PFSK-1 (cell line): Measurements from ENCODE around the gene SMTNL2.

Experiments used
- FOXP2 ChIP-seq: optimal IDR thresholded peaks from 2 replicates; pipeline ENCODE3; 2011; ENCODE audit warnings: borderline replicate concordance, control low read depth, inconsistent platforms; ENCODE audit not compliant: insufficient read depth; ENCODE audit errors: extremely low read length, extremely low read depth
- POLR2AphosphoS5 ChIP-seq: IDR thresholded peaks from 2 replicates; pipeline ENCODE4 v1.6.1; 2012; ENCODE audit warnings: low read depth, mild to moderate bottlenecking, control low read depth, low read length, moderate library complexity
- REST ChIP-seq, 2 experiments: IDR thresholded peaks; 2 replicates each; pipeline versions ENCODE4 v1.6.1 to v1.8.0; 2011 to 2012; ENCODE audit warnings: low read depth in 2 of 2, low read length in 2 of 2, control low read depth in 1 of 2, inconsistent platforms in 1 of 2, mild to moderate bottlenecking in 1 of 2, moderate library complexity in 1 of 2; ENCODE audit not compliant: insufficient read depth in 1 of 2
- SIN3A ChIP-seq: IDR thresholded peaks from 2 replicates; pipeline ENCODE4 v1.6.1; 2012; ENCODE audit warnings: mild to moderate bottlenecking, low read length, moderate library complexity, borderline replicate concordance; ENCODE audit not compliant: insufficient read depth
- TAF1 ChIP-seq: IDR thresholded peaks from 2 replicates; pipeline ENCODE4 v1.6.1; 2012; ENCODE audit warnings: low read length, control low read depth, borderline replicate concordance; ENCODE audit not compliant: insufficient read depth

Gene SMTNL2

GRCh38 chr17:4586043-4586442 lies 1.7 kb downstream of the SMTNL2 start:
- TF ChIP-seq FOXP2 = no peak
- TF ChIP-seq POLR2AphosphoS5 = no peak
- no peak for TF ChIP-seq REST (IDR thresholded peaks at IDR 0.05; ENCODE audit: insufficient read depth in 1 of 2, low read depth in 2 of 2, low read length in 2 of 2)
- TF ChIP-seq SIN3A = no peak
- no peak for TF ChIP-seq TAF1

GRCh38 chr17:4587195-4587594 lies 2.9 kb downstream of the SMTNL2 start:
- TF ChIP-seq SIN3A = no peak
- TF ChIP-seq FOXP2 = no peak
- TF ChIP-seq TAF1 = no peak
- no peak for TF ChIP-seq REST (IDR thresholded peaks at IDR 0.05; ENCODE audit: insufficient read depth in 1 of 2, low read depth in 2 of 2, low read length in 2 of 2)
- TF ChIP-seq POLR2AphosphoS5 = no peak

- TF ChIP-seq SIN3A = no peak
- TF ChIP-seq REST (IDR thresholded peaks at IDR 0.05; ENCODE audit: insufficient read depth in 1 of 2, low read depth in 2 of 2, low read length in 2 of 2) = no peak
- TF ChIP-seq POLR2AphosphoS5 = no peak
- TF ChIP-seq FOXP2 = no peak
- no peak for TF ChIP-seq TAF1
These were observed 3.5 kb downstream of the SMTNL2 start for GRCh38 chr17:4587803-4588202.

- TF ChIP-seq SIN3A (no peak), FOXP2 (no peak), POLR2AphosphoS5 (no peak), TAF1 (no peak), REST (IDR thresholded peaks at IDR 0.05; ENCODE audit: insufficient read depth in 1 of 2, low read depth in 2 of 2, low read length in 2 of 2) (no peak)
These were observed 4.1 kb downstream of the SMTNL2 start for GRCh38 chr17:4588391-4588790.

- TF ChIP-seq SIN3A (no peak), POLR2AphosphoS5 (no peak), FOXP2 (no peak), REST (IDR thresholded peaks at IDR 0.05; ENCODE audit: insufficient read depth in 1 of 2, low read depth in 2 of 2, low read length in 2 of 2) (no peak), TAF1 (no peak)
These were observed 4.7 kb downstream of the SMTNL2 start for GRCh38 chr17:4588898-4589625.
